Stimulated activated CD4-positive, alpha-beta T cell treated with anti-CD3 and anti-CD28 coated beads, Interleukin-12 subunit alpha, Interleukin-12 subunit beta, amount 100 ng/mL, for 24 hours (primary cell): ENCODE measurements around the gene TUBGCP6.
"Not testable (repeated sequence)": the region's sequence is repeated elsewhere in the genome, so short reads cannot be mapped to it uniquely, and the experiment has no call there.

Source experiments
- DNase-seq, 2 experiments: peaks; one replicate each; pipeline ENCODE4 v3.0.0-alpha.2; 2020; ENCODE audit warnings: low read depth in 2 of 2

The TUBGCP6 gene

DNA sequence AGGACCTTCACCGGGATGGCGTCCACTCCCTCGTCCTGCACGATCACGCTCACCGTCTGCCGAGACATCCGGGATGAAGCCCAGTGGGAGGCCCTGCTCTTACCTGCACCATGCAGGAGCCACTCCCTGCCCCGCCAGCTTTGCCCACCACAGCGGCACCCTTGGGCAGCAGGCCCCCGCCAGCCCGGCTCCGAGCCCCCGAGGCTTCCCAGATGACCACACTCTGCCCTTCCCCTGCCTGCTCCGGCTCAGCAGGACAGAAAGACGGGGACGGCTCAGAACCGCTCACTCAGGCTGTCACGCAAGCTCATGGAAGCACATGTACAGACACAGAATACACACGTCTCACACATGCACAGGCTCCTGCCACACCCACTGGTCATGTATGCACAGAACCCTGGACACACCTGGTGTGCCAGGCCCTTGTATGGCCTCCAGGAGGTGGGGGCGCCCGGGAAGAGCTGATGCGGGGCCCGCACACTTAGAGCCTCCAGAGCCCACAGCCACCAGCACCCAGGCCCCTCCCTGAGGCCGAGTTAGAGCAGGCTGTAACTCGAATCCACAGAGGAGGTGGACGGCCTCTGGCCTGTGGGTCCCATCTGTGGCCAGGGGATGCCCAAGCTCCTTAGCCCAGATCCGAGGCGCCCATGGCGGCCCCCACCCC, 34.3 kb upstream of the TUBGCP6 start:
- DNase-seq, result no peak

DNA sequence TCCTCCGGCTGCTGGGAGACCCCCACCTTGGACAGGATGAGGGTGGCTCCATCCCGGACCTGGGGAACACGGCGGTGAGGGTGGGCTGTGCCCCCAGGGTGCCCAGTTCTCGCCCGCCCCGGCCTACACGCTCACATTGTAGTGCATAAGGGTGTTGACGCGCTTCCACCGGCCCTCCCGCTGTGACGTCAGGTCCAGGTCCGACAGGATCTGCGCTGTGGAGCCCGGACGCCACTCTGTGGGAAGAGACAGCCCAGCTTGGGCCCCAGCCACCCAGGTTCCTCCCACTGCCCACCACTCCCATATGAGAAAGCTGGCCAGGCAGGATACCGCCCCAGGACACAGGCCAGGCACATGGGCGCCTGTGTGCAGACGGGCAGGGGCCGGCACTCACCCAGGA, 33.6 kb upstream of the TUBGCP6 start:
- DNase-seq, result no peak

DNA sequence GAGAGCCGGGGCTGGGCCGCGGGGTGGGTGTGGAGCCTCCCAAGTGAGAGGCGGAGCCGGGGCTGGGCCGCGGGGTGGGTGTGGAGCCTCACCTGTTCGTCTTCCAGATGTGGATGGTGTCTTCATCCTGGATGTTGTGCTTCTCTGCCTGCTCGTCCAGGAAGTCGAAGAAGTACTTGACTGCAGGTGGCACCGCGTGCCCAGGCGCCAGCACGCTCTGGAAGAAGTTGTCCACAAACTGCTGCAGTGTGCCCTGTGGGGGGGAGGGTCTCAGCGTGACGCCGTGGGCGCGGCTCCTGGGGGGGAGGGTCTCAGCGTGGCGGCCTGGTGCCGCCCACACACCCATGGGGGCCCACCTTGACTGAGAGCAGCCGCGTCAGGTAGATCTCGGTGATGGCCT, 32.9 kb upstream of the TUBGCP6 start:
- no peak for DNase-seq

DNA sequence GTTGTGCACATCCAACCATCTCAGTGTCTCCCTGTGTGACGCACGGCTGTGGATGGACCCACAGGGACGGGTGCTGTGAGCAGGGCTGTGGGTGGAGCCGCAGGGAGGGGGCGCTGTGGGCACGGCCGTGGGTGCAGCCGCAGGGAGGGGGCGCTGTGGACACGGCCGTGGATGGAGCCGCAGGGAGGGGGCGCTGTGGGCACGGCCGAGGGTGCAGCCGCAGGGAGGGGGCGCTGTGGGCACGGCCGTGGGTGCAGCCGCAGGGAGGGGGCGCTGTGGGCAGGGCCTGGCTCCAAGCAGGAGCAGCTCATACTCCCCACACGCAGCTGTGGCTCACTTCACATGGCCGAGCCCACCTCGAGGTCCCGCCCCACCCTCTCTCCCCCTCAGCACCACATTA, 31.3 kb upstream of the TUBGCP6 start:
- DNase-seq, result peak in 1 of 2 experiments; percentile 32

DNA sequence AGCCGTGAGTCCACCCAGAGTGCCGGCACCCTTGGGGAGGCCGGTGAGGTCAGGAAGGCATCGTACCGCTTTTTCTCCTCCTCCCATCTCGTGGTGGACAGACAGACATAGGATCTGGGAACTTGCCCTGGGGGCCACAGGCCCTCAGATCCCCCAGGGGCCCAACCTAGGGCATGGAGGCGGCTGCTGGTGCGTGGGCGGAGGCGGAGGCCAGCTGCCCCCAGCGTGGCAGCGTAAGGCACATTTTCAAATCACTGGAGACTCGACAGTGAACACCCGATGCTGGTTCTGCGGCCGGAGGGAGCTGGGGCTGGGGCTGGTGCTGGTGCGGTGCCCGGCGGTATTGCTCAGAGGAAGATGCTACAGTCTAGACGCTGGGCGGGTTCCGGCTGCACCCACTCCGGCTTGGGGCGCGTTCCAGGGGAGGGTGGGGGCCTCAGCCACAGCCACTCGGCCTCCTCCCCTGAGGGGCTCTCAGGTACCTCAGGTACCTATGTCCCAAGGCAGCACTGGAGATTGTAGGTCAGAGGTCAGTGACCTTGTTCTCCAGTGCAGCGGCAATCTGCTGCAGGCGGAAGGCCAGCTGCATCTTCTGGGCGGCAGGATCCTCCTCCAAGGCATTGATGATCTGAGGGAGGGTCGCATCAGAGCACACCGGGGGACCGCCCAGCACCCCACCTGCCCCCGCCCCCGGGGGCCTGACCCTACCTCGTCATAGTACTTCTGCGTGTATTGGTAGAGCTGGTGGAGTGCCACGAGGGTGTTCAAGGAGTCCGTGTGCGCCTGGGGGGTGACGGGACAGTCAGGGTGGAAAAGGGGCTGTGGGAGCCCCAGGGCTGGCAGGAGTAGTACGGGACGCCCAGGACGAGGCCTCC, 30.6 kb upstream of the TUBGCP6 start:
- no peak for DNase-seq

DNA sequence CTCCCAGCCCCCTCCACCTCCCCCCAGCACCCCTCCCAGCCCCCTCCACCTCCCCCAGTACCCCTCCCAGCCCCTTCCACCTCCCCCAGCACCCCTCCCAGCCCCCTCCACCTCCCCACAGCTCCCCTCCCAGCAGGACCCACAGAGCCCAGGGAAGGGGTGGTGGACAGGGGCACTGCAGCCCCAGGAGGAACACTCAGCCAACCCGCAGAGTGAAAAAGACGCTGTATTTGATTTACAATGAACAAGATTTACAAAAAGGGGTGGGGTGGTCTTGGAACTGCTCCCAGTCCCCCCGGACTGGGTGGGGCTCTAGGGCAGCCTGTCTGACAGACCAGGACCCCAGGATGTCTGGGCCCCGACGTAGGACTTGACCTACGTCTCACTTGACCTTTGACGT, 29.9 kb upstream of the TUBGCP6 start:
- DNase-seq, result no peak

DNA sequence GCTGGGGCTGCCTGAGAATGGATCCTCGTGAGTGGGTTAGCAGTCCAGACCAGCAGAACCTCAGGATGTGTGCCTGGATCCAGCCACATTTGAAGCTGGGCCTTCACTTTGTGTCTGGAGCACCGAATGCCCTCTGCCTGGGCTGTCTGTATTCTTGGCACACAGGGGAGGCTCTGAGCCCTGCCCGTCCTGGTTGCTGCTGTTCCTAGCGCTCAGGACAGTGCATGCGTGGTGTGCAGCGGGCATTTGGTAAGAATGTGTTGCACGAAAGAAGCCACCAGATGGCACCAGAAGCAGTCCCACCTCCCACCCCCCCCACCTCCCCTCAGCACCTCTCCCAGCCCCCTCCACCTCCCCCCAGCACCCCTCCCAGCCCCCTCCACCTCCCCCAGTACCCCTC, 29.5 kb upstream of the TUBGCP6 start:
- no peak for DNase-seq

DNA sequence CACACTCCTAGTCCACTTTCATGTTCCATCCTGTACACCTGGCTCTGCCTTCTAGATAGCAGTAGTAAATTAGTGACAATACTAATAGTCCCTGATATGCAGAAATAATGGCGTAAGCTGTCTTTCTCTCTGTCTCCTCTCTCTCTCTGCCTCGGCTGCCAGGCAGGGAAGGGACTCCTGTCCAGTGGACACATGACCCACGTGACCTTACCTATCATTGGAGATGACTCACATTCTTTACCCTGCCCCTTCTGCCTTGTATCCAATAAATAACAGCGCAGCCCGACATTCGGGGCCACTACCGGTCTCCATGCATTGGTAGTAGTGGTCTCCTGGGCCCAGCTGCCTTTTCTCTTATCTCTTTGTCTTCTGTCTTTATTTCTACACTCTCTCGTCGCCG, 29.0 kb upstream of the TUBGCP6 start:
- not testable (repeated sequence) for DNase-seq

DNA sequence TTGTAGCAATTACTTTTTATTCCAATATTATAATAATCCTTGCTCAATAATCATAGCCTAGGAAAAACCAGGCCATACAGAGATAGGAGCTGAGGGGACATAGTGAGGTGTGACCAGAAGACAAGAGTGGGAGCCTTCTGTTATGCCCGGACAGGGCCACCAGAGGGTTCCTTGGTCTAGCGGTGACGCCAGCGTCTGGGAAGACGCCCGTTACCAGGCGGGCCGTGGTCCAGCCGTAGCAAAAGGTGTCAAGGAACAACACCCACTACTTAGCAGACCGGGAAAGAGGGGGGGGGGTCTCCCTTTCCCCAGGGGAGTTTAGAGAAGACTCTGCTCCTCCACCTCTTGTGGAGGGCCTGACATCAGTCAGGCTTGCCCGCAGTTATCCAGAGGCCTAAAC, 28.5 kb upstream of the TUBGCP6 start:
- not testable (repeated sequence) for DNase-seq

DNA sequence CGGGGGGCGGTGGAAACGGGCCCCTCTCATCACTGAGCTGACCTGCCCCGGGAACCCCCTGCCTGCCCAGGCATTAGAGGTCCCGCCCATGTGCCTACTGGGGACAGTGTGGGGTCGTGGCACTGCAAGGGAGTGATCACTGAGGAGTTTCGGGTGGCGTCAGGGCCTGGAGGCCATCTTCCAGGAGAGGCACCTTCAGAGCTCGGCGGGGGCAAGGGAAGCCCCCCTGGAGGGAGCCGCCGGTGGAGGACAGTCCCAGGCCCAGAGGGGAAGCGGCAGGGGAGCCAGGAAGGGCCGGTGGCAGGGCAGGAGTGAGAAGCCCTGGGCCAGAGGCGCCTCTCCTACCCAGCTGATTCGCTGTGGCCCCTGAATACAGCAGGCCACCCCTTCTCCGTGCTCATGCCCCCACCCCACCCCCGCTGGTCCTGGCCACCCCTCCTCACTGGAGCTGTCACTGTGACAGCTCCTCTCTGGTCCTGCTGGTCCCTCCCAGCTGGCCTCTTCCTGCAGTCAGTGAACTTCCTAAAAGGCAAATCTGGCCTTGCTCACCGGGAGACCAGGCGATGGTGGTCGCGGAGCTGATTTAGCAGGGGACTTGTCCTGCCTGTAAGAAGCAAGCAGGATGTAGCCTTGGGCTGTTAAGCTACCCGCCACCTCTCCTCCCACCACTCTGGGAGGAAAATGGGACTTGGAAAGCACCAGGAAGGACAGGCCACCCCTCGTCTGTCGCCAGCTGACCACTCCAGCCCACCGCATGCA, 27.4 kb upstream of the TUBGCP6 start:
- no peak for DNase-seq

DNA sequence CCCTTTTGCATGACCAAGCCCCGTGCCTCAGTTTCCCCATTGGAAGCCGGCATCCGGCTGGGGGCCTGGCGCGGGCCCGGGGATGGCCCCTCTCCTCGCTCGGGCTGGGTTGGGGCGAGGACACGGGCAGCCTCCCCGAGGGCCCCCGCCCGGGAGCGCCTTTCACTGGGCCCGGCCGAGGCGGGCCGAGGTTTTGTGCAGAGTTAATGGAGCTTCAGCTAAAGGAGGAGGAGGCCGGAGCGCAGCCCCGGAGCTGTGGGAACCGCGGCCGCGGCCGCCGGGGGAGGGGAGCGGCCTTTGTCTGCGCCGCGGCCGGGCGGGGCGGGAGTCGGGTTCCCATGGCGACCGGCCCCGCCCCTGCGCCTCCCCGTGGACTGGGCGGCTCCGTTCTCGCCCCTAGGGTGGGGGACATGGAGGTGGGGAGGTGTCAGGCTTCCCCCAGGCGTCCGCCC, 26.7 kb upstream of the TUBGCP6 start:
- DNase-seq, result peak in 1 of 2 experiments; percentile 39

DNA sequence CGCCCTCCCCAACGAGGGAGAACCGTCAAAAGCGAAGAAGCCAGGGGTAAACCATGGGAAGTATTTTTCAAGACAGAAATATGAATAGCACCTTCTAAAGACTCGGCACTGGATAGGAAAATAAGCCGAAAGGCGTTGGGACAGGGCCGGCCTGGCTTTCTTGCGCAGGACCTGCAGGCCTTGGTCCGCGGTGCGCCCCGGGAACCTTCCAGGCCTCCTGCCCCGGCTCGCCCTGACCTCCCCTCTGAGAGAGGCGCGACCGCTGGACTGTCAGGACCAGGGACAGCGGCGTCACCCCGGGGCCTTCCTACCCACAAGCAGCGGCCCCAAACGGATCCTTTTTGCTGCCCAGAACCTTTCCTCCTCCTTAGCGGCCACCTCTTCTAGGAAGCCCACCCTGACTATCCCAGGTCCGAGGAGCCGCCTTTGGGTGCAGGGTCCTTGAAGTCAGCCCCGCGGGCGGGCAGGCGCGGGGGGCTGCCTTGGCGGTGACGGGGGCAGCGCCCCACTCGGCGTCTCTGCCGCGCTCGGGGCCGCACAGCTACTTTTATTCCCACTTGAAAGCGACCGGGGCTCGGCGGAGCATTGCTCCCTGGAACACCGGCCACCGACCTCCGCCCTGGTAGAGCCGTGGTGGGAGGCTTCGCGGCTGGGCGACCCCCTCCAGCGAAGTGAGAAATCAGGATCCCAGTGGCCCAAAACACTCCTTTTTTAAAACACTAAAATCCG, 26.0 kb upstream of the TUBGCP6 start:
- peak in 1 of 2 experiments; percentile 46 for DNase-seq

DNA sequence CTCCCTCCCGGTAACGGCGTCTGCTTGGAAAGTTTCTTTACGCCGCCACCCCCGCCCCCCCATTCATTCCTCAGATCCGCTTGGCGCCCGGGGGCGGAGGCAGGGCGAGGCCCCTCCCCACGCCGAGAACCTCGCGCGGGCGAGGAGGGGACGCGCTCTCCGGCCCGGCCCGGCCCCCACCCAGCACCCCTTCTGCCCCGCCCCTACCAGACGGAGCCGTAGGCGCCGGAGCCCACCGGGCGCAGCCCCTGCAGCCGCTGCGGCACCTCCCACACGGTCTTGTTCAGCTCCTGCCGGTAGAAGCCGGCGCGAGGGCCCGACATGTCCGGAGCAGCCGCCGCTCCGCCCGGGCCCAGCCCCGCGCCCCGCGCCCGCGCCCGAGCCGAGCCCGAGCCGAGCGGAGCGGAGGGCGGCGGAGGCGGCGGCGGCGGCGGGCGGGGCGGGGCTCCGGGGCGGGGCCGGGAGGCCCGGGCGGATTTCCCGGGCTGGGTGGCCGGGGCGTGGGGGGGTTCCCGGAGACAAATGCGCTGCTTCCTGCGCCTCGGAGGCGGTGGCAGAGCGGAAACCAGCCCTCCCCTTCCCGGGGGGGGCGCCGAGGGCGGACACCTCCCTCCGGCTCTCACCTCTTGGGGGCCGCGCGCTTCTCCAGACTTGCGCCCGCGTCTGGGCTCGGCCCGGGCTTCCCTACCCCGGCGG, 25.3 kb upstream of the TUBGCP6 start, which contains the start of gene MAPK11:
Gene MAPK11 (minus strand): TSS at position 411 of the 696 bp plus-strand sequence. CDS start 88 bp downstream, at position 323.
- peak; percentile 41 to 62 for DNase-seq

DNA sequence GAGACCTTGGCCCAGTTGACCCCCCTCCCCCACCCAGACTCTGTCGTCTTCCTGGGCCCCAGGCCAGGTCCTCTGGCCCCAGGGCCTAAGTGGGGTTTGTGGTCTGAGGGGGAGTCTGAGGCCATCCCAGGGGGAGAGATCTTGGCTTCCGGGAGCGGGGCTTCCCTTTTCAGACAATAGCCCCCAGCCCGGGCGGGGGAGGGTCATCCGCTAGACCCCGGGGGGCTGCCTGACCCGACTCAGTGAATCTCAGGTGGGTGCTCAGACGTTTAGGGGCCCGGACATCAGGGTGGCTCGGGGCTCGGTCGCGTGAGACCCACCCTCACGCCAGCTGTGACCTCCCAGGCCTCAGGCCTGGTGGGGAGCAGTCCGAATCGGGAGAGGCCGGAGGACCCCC, 24.7 kb upstream of the TUBGCP6 start:
- DNase-seq, result no peak

DNA sequence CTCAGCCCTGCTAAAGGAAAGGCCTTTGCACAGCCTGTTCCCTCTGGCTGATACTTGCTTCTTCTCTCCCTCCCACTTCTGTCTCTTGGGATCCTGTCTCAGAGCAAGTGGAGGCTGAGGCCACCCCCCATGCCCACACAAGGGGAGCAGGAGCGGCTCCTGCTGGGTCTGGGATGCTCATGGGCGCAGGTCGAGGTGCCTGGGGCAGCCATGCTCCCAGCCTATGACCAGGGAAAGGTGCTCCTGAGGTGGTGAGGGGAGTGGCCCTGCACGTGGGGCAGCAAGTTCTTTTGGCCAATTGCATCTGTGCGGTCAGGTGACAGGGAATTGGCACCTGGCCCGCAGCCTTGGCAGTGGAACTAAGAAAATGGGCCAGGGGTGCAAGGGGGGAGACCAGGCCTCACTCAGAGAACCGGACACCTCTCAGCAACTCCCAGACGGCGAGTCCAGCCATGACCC, 23.9 kb upstream of the TUBGCP6 start:
- no peak for DNase-seq

DNA sequence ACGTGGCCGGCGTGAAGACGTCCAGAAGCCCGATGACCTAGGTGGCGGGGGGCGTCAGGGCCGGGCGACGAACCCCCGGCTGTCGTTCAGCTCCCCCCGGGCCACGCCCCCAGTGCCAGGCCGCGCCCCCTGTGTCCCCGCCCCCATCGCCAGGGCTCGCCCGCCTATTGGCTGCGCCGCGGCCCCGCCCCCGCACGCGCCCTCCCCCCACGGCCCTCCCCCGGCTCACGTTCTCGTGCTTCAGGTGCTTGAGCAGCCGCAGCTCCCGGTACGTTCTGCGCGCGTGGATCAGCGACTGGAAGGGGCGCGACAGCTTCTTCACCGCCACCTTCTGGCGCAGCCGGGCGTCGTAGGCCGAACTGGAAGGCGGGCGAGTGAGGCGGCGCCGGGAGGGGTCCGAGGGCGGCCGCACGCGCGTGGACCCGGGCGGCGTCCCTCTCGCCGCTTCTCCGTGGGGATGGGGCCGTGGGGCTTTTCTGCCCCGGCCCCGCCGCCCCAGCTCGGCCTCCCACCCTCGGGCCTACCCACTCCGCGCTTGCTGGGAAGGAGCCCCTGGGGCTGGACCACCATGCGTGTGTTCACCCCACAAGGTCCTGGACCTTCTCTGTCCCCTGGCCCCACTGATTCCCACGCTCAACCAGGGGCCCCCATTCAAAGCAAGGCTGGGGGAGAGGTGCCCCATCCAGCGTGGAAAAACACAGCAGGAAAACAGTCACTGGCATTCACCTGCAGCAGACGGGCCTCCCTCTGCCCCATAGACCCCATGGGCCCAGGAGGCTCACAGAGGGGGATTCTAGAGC, 23.0 kb upstream of the TUBGCP6 start:
- DNase-seq, result peak in 1 of 2 experiments; percentile 39

DNA sequence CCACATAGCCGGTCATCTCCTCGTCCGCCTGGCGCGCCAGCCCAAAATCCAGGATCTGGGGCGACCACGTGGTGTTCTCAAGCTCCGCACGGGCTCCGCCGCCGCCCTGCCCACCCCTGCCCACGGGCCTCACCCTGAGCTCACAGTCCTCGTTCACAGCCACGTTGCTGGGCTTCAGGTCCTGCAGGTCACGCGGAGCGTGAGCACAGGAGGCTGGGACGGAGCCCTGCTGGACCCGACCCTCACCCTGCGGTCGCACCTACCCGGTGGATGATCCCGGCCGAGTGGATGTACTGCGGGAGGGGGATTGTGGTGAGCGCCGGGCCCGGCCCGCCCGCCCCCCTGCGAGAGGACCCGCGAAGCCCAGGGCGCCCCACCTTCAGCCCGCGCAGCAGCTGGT, 22.2 kb upstream of the TUBGCP6 start:
- DNase-seq, result no peak

DNA sequence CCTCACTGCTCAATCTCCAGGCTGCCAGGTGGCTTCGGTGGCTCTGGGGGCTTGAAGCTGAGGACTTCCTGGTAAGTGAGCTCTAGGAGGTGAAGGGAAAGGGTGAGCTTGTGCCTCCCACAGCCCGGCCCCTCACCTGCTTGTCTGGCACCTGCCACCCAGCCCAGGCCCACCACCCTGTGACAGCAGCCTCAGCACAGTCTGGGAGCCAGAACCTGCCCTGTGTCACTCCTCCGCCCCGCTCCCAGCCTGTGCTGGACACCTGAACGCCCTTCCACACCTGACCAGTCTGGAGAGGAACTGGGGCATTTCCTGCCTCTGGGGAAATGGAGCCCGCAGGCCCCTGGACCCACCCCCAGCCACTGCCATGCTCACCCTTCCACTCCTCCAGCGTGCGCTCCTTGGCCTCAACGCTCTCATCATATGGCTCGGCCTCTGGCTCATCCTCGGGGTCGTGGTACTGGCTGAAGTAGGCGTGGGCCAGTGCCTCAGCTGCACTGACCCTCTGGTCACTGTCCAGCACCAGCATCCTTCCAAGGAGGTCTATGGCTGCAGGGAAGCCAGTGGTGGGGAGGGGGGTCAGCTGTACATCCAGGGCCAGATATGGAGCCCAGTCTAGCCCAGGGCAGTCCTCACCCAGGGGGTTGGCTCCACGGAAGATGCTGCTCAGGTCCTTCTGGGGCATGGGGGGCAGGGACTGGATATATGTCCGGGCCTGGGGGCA, 20.3 kb upstream of the TUBGCP6 start:
- no peak for DNase-seq

DNA sequence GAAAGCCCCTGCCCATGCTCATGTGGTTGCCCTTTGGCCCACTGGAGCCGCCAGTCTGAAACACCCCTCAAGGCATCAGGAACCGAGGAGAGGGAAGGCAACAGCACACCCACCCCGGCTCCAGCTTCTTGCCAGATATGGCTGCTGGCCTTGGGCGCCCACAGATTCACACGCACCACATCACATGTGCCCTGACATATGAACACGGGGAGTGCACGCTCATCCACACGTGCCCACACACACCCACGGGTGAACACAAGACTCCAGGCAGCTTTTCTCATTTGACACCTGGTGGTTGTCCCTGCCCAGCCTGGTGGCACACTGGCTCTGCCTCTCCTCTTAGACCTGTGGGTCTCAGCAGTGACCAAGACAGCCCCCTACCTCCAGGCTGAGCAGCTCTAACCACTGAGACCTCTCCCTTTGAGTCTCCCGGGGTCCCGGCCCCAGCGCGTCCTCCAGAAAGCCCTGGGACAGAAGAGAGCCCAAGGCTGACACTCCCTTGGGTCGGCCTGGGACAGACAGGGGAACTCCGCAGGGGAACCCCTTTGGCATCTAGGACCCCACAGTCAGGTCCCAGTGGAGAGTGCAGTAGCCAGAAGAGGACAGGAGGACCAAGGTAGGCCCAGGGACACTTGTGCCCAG, 19.4 kb upstream of the TUBGCP6 start:
- DNase-seq, result no peak
